Left lung (tissue), 10 donors: ENCODE data around the gene GRM5. TPM values are rescaled to one million over a fixed set of nuclear protein-coding genes. Genes with fewer than 3 reads are reported as not detected.

Source experiments
- ATAC-seq: fragments of 200-7000 bp; cut with Tn5 transposase; one replicate; pipeline ENCODE4 v1.9.1; 2020; ENCODE audit warnings: moderate library complexity
- DNase-seq, 4 donors: peaks; one replicate each; pipeline ENCODE4 v3.0.0-alpha.2; 2013 to 2020
- H3K27ac ChIP-seq, 2 donors: fragments of 200-600 bp; sonication (generic) in 1 of 2; one replicate each; pipeline versions ENCODE4 v1.5.0 to v1.8.0; 2020 to 2021
- H3K27me3 ChIP-seq, 2 donors: fragments of 200-600 bp; sonication (generic) in 1 of 2; one replicate each; pipeline versions ENCODE4 v1.5.0 to v1.8.0; 2020 to 2021
- H3K36me3 ChIP-seq, 2 donors: fragments of 200-600 bp; sonication (generic) in 1 of 2; one replicate each; pipeline versions ENCODE4 v1.5.0 to v1.8.0; 2020 to 2021
- H3K4me1 ChIP-seq, 2 donors: fragments of 200-600 bp; one replicate each; pipeline ENCODE4 v1.8.0; 2021
- H3K4me3 ChIP-seq, 2 donors: fragments of 200-600 bp; sonication (generic) in 1 of 2; one replicate each; pipeline versions ENCODE4 v1.5.0 to v1.8.0; 2020 to 2021; ENCODE audit warnings: mild to moderate bottlenecking in 1 of 2
- H3K9me3 ChIP-seq, 2 donors: fragments of 200-600 bp; sonication (generic) in 1 of 2; one replicate each; pipeline versions ENCODE4 v1.5.0 to v1.8.0; 2020 to 2021
- CTCF ChIP-seq, 2 donors: fragments of 200-600 bp; sonication (generic) in 1 of 2; IDR thresholded peaks; one replicate each; pipeline versions ENCODE4 v1.5.0 to v1.8.0; 2021; ENCODE audit warnings: antibody characterized with exemption in 2 of 2
- intact Hi-C, 2 donors: fragments of 100-400 bp; cut with DNase I; formaldehyde crosslinking; loops; one replicate each; pipeline versions ENCODE4 v1.11.2 to v1.14.2; 2022
- polyA plus RNA-seq, 6 donors: library from polyadenylated mRNA; unstranded; fragments of 120-200 nt; gene quantifications; one replicate each; pipeline ENCODE4 v1.2.1, GENCODE V29; 2013; ENCODE audit not compliant: insufficient read length in 6 of 6
- total RNA-seq, 2 donors: library from RNA; stranded (reverse); fragmentation: NEBNext Ultra II Directional; extraction: Animal tissue kit (Norgen Biotek cat#: 25700); gene quantifications; one replicate each; pipeline ENCODE4 v1.2.1, GENCODE V29; 2021
- donor health status: DM: no; HTN: yes; CAD: no.
- donor health status: DM: no; HTN: no; CAD: no.

GRM5 gene
- total and polyA plus RNA-seq, 8 donors, result 0.03 to 0.08 (median 0.04) TPM; not detected in 4

- DNase-seq, result peak in 1 of 4 donors; percentile 37
- H3K4me1 ChIP-seq, result no peaks in the 10 kb centered on the region
- no peaks in the 10 kb centered on the region for H3K36me3 ChIP-seq
- H3K9me3 ChIP-seq, result no peaks in the 10 kb centered on the region
- intact Hi-C loops, result no loop called here
- H3K27ac ChIP-seq, result no peak overlapping the region
- ATAC-seq, result peak; percentile 93
- H3K27me3 ChIP-seq, result no peaks in the 10 kb centered on the region
- TF ChIP-seq CTCF (IDR thresholded peaks at IDR 0.05), result peak; percentile 56 to 76
- no peak overlapping the region for H3K4me3 ChIP-seq
These were observed 580.7 kb downstream of the GRM5 start for GRCh38 chr11:88484873-88485621.

DNA sequence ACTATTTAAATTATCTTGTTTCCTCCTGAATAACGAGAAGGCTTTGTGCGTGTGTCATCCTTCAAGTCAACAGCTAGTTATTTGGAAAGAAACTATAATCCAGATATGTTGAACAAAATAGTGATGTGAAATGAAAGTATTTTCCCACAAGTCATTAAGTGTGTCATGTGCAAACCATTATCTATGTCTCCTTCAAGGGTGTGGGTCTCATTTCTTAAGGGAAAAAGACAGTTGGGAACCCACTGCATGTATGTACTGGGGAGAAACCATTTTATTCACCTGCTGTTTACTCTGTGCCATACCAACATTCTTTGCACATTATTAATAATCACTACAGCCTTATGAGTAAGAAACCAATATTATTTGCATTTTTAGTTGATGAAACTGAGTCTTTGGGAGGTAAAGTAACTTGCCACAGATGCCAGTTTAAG is 582.9 kb downstream of the GRM5 start:
- no peaks in the 10 kb centered on the region for H3K36me3 ChIP-seq
- H3K4me1 ChIP-seq, result no peaks in the 10 kb centered on the region
- no peaks in the 10 kb centered on the region for H3K27me3 ChIP-seq
- no peak overlapping the region for H3K27ac ChIP-seq
- no peaks in the 10 kb centered on the region for H3K9me3 ChIP-seq
- intact Hi-C loops, result no loop called here
- no peak for TF ChIP-seq CTCF (IDR thresholded peaks at IDR 0.05)
- H3K4me3 ChIP-seq, result no peak overlapping the region
- DNase-seq (no peak), ATAC-seq (no peak)

GRCh38 chr11:88480223-88480622 is 585.6 kb downstream of the GRM5 start:
- Histone ChIP-seq H3K9me3 (no peaks in the 10 kb centered on the region), H3K36me3 (no peaks in the 10 kb centered on the region), H3K4me3 (no peak overlapping the region), H3K4me1 (no peaks in the 10 kb centered on the region), H3K27me3 (no peaks in the 10 kb centered on the region), H3K27ac (no peak overlapping the region)
- DNase-seq (peak in 2 of 4 donors; percentile 8 to 12), ATAC-seq (no peak)
- intact Hi-C loops, result no loop called here
- no peak for TF ChIP-seq CTCF (IDR thresholded peaks at IDR 0.05)

DNA sequence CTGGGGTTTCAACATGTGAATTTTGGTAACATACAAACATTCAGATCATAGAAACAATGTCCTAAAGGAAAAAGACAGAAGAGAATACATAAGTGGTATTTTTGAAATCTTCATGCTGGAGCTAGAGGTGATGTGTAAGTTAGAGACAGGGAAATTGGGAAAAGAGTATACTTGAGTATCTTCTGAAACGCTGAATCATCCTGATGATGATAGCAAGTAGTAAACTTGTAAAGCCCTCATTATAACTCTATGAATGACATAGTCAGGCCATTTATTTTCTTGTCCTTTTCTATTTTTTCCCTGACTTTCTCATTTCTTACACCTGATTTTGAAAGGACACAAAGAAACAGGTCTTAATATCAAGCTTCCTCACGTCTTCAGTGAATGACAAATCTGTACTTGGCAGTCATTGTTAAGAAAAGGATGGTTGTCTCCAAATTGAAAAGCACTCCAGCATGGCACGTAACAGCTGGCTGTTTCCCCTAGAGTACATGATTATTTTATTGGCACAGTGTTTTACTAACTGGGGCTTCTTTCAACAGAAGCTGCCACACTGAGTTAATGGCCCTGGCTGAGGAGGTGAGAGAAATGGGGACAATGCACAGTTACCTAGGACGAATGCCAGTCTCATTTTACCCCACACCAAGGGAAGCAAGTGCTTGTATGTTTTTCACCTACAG is 587.5 kb downstream of the GRM5 start:
- Histone ChIP-seq H3K27me3 (no peaks in the 10 kb centered on the region), H3K4me1 (no peaks in the 10 kb centered on the region), H3K4me3 (no peak overlapping the region), H3K36me3 (no peaks in the 10 kb centered on the region), H3K9me3 (no peaks in the 10 kb centered on the region), H3K27ac (no peak overlapping the region)
- ATAC-seq (no peak), DNase-seq (no peak)
- intact Hi-C loops, result no loop called here
- no peak for TF ChIP-seq CTCF (IDR thresholded peaks at IDR 0.05)

- Histone ChIP-seq H3K27ac (no peak overlapping the region), H3K27me3 (no peaks in the 10 kb centered on the region), H3K4me1 (no peaks in the 10 kb centered on the region), H3K36me3 (no peaks in the 10 kb centered on the region), H3K4me3 (no peak overlapping the region), H3K9me3 (no peaks in the 10 kb centered on the region)
- no peak for TF ChIP-seq CTCF (IDR thresholded peaks at IDR 0.05)
- ATAC-seq (no peak), DNase-seq (no peak)
- intact Hi-C loops, result no loop called here
These were observed 589.8 kb downstream of the GRM5 start for GRCh38 chr11:88475991-88476418.
